ENCODE results near the gene ZNF24. TPM values are rescaled to one million over a fixed set of nuclear protein-coding genes. Genes with fewer than 3 reads are reported as not detected.

Gene ZNF24
- total RNA-seq (10 to 100 TPM; 41.1 to 55.1 (median 47.8) TPM), polyA plus RNA-seq (10 to 100 TPM; 10.3 to 17.8 TPM)
- long read RNA-seq, donor 1, full-length matches to known transcripts = 46 of 58 reads
- long read RNA-seq, donor 1, partial matches to known transcripts = 5 of 58 reads
- long read RNA-seq, donor 1, other reads (novel, unspliced or antisense) = 7 of 58 reads
- long read RNA-seq, donor 2, full-length matches to known transcripts = 25 of 46 reads
- long read RNA-seq, donor 2, partial matches to known transcripts = 10 of 46 reads
- long read RNA-seq, donor 2, other reads (novel, unspliced or antisense) = 11 of 46 reads
- long read RNA-seq, donor 3, full-length matches to known transcripts = 61 of 79 reads
- long read RNA-seq, donor 3, partial matches to known transcripts = 6 of 79 reads
- long read RNA-seq, donor 3, other reads (novel, unspliced or antisense) = 12 of 79 reads

- Histone ChIP-seq H3K36me3 (peaks cover 0 to 36% (median 14%) of the 10 kb centered on the region in 9 donors), H3K9me3 (no peaks in the 10 kb centered on the region), H3K27ac (peak within 1 kb of the TSS; percentile 97 to 100 (median 99)), H3K27me3 (no peaks in the 10 kb centered on the region), H3K4me3 (peak within 1 kb of the TSS; percentile 82 to 99 (median 90)), H3K4me1 (peaks cover 0 to 54% (median 49%) of the 10 kb centered on the region in 9 donors)
- DNase-seq (peak; percentile 96 to 97), ATAC-seq (peak; percentile 98 to 99 (median 98))
- TF ChIP-seq CTCF (IDR thresholded peaks at IDR 0.05) = no peak
- 0% methylated on average over 64 of the region's 64 CpGs for WGBS, 2 donors
- intact Hi-C loops (cut with DNase I) = loop anchor here in 8 of 10 donors (1.0 to 10.0 kb wide), 9 partner anchors 49 to 339 kb away; partner anchors contain the start of genes ZSCAN30 (in 7 of the 8) and ZNF397 (in 2 of the 8)
These were observed at the start of gene ZNF24 for GRCh38 chr18:35343936-35344735. TSS of gene ZNF24 (minus strand) at chr18:35344420. CDS start at chr18:35340650, 3,770 bp downstream.

- DNase-seq = no peak
- no peaks in the 10 kb centered on the region for H3K4me1 ChIP-seq
- no peak overlapping the region for H3K27ac ChIP-seq
- peaks cover 0 to 10% (median 0%) of the 10 kb centered on the region in 11 donors for H3K9me3 ChIP-seq
- no peak overlapping the region for H3K4me3 ChIP-seq
- TF ChIP-seq CTCF (IDR thresholded peaks at IDR 0.05) = no peak
- no peak for ATAC-seq
- H3K27me3 ChIP-seq = peaks cover 0 to 4% (median 0%) of the 10 kb centered on the region in 7 donors
- intact Hi-C loops (cut with DNase I) = loop anchor here in 2 of 10 donors (10.0 kb wide), 2 partner anchors 341 to 571 kb away; no protein-coding TSS in a partner anchor
- no peaks in the 10 kb centered on the region for H3K36me3 ChIP-seq
These were observed 49.5 kb upstream of the ZNF24 start for GRCh38 chr18:35393716-35394115.

GRCh38 chr18:35392375-35392774 is 48.2 kb upstream of the ZNF24 start:
- Histone ChIP-seq H3K4me3 (no peak overlapping the region), H3K27ac (no peak overlapping the region), H3K4me1 (peaks cover 0 to under 1% (median 0%) of the 10 kb centered on the region in 9 donors), H3K9me3 (peaks cover 0 to 10% (median 0%) of the 10 kb centered on the region in 11 donors), H3K36me3 (no peaks in the 10 kb centered on the region), H3K27me3 (peaks cover 0 to 4% (median 0%) of the 10 kb centered on the region in 7 donors)
- DNase-seq = no peak
- TF ChIP-seq CTCF (IDR thresholded peaks at IDR 0.05) = no peak
- intact Hi-C loops (cut with DNase I) = loop anchor here in 2 of 10 donors (10.0 kb wide), 2 partner anchors 342 to 572 kb away; no protein-coding TSS in a partner anchor
- no peak for ATAC-seq

All from heart right ventricle (tissue), 16 donors.